Ovary (tissue), 3 donors: ENCODE data around the gene HORMAD2.

Experiments used
- EP300 ChIP-seq: sonication (generic); formaldehyde crosslinking; IDR thresholded peaks from one replicate; pipeline ENCODE4 v1.6.1; 2017; ENCODE audit warnings: antibody characterized with exemption
- POLR2A ChIP-seq: fragments of 450-650 bp; IDR thresholded peaks from one replicate; pipeline ENCODE4 v1.6.1; 2017; ENCODE audit warnings: antibody characterized with exemption, mild to moderate bottlenecking, moderate library complexity
- TF ChIP-seq, protein P1 (sequence below), 3 donors: fragments of 450-650 bp in 2 of 3; fragments of 200-600 bp in 1 of 3; IDR thresholded peaks; one replicate each; pipeline versions ENCODE4 v1.5.1 to v1.8.0; 2016 to 2022; ENCODE audit warnings: antibody characterized with exemption in 3 of 3, mild to moderate bottlenecking in 1 of 3
- donor health status: DM: no; HTN: no; CAD: no.

DNA sequence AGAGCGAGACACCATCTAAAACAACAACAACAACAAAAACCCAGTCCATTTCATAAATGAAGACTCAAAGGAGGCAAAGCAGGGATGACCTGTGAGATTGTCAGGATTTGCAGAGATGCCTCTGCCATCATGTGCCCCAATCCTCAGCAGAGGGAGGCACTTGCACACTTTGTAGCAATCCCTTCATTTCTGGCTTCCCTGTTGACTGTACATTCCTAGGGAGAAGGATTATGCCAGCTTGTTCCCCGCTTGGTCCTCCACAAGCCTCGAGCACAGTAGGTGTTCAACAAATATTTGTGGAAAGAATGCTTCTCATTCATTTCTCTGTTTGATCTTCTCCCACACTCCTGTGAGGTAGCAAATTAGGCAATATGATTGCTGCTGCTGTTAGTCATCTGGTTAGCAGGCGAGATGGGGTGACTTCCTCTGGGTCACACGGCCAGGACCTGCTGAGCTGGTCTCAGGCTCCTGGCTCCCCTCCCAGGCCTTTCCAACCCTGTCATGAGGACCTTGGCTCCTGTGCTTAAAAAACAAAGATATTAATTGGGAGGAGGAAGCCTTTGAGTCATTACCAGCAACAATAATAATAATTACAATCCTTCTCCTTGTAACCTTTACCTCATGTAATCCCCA lies 132.2 kb downstream of the HORMAD2 start:
- TF ChIP-seq POLR2A: no peak
- TF ChIP-seq EP300: no peak
- TF ChIP-seq, protein P1, sequence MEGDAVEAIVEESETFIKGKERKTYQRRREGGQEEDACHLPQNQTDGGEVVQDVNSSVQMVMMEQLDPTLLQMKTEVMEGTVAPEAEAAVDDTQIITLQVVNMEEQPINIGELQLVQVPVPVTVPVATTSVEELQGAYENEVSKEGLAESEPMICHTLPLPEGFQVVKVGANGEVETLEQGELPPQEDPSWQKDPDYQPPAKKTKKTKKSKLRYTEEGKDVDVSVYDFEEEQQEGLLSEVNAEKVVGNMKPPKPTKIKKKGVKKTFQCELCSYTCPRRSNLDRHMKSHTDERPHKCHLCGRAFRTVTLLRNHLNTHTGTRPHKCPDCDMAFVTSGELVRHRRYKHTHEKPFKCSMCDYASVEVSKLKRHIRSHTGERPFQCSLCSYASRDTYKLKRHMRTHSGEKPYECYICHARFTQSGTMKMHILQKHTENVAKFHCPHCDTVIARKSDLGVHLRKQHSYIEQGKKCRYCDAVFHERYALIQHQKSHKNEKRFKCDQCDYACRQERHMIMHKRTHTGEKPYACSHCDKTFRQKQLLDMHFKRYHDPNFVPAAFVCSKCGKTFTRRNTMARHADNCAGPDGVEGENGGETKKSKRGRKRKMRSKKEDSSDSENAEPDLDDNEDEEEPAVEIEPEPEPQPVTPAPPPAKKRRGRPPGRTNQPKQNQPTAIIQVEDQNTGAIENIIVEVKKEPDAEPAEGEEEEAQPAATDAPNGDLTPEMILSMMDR (IDR thresholded peaks at IDR 0.05): no peak
